ENCODE results near the gene PLIN3.

DNA sequence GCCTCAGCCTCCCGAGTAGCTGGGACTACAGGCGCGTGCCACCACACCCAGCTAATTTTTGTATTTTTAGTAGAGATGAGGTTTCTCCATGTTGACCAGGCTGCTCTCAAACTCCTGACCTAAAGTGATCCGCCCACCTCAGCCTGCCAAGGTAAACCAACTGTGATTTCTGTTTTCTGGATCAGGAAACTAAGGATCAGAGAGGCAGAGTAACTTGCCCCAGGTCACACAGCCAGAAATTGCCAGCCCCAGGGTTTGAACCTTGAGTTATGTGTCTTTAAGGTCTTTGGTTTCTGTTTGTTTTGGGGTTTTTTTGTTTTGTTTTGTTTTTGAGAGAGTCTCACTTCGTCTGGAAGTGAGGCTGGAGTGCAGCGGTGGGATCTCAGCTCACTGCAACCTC, 4.2 kb upstream of the PLIN3 start:
- TF ChIP-seq SP1 (IDR thresholded peaks at IDR 0.05) (no peak), LEF1 (IDR thresholded peaks at IDR 0.05; ENCODE audit: borderline replicate concordance) (no peak), FOXK2 (IDR thresholded peaks at IDR 0.05) (no peak), CTBP1 (IDR thresholded peaks at IDR 0.05; ENCODE audit: borderline replicate concordance) (no peak), ARNT (IDR thresholded peaks at IDR 0.05) (no peak), SUZ12 (IDR thresholded peaks at IDR 0.05) (no peak), ELF4 (IDR thresholded peaks at IDR 0.05) (no peak), FOXA1 (IDR thresholded peaks at IDR 0.05) (no peak), BHLHE40 (IDR thresholded peaks at IDR 0.05; ENCODE audit: borderline replicate concordance) (no peak)

All from HEK293T (cell line).